Heart right ventricle (tissue), 16 donors: Measurements from ENCODE around the gene SLC8A2. TPM values are rescaled to one million over a fixed set of nuclear protein-coding genes. Genes with fewer than 3 reads are reported as not detected.
A peak's percentile ranks its signal among the peaks of the same experiment; 100 is the strongest.

Source experiments
- ATAC-seq, 8 donors: fragments of 200-7000 bp; cut with Tn5 transposase; one replicate each; pipeline ENCODE4 v1.9.1; 2020; ENCODE audit warnings: mild to moderate bottlenecking in 8 of 8, moderate library complexity in 8 of 8, moderate number of reproducible peaks in 1 of 8
- DNase-seq, 2 donors: peaks; one replicate each; pipeline ENCODE4 v3.0.0-alpha.2; 2020
- H3K27ac ChIP-seq, 10 donors: fragments of 200-600 bp; sonication (generic) in 2 of 10; one replicate each; pipeline versions ENCODE4 v1.5.0 to v1.8.0; 2020 to 2022; ENCODE audit warnings: mild to moderate bottlenecking in 3 of 10
- H3K27me3 ChIP-seq, 7 donors: fragments of 200-600 bp; one replicate each; pipeline ENCODE4 v1.8.0; 2021 to 2022; ENCODE audit warnings: mild to moderate bottlenecking in 2 of 7
- H3K36me3 ChIP-seq, 9 donors: fragments of 200-600 bp; sonication (generic) in 1 of 9; one replicate each; pipeline versions ENCODE4 v1.5.0 to v1.8.0; 2020 to 2022; ENCODE audit warnings: mild to moderate bottlenecking in 2 of 9
- H3K4me1 ChIP-seq, 9 donors: fragments of 200-600 bp; sonication (generic) in 1 of 9; one replicate each; pipeline versions ENCODE4 v1.5.0 to v1.8.0; 2020 to 2022; ENCODE audit warnings: mild to moderate bottlenecking in 4 of 9
- H3K4me3 ChIP-seq, 10 donors: fragments of 200-600 bp; sonication (generic) in 2 of 10; one replicate each; pipeline versions ENCODE4 v1.5.0 to v1.8.0; 2020 to 2022; ENCODE audit warnings: mild to moderate bottlenecking in 7 of 10, moderate library complexity in 2 of 10
- H3K9me3 ChIP-seq, 11 donors: fragments of 200-600 bp in 10 of 11; sonication (generic) in 2 of 11; one replicate each; pipeline versions ENCODE4 v1.5.0 to v1.8.0; 2013 to 2022; ENCODE audit warnings: mild to moderate bottlenecking in 2 of 11, control low read depth in 1 of 11, moderate library complexity in 1 of 11
- WGBS, 2 donors: extraction: QIAGEN DNeasy Blood & Tissue Kit; methylation state at CpG; one replicate each; pipeline ENCODE4 v1.1.7; 2013; ENCODE audit warnings: inconsistent platforms in 1 of 2; 5-methylcytosine and 5-hydroxymethylcytosine counted together
- intact Hi-C, 10 donors: fragments of 100-400 bp; cut with DNase I; formaldehyde crosslinking; loops; one replicate each; pipeline versions ENCODE4 v1.11.1 to v1.14.2; 2022
- polyA plus RNA-seq, 2 donors: library from polyadenylated mRNA; stranded (reverse); fragments of 200-250 nt; gene quantifications; one replicate each; pipeline ENCODE4 v1.2.3, GENCODE V29; 2013
- total RNA-seq, 10 donors: library from RNA; stranded (reverse); fragmentation: NEBNext Ultra II Directional in 3 of 10; extraction: Animal tissue kit (Norgen Biotek cat#: 25700) in 3 of 10; gene quantifications; one replicate each; pipeline versions ENCODE4 v1.2.1 to v1.2.4, GENCODE V29; 2021 to 2023
- TF ChIP-seq, protein P1 (sequence below), 9 donors: fragments of 200-600 bp; sonication (generic) in 2 of 9; IDR thresholded peaks; one replicate each; pipeline versions ENCODE4 v1.5.0 to v1.8.0; 2021 to 2022; ENCODE audit warnings: antibody characterized with exemption in 9 of 9, mild to moderate bottlenecking in 5 of 9, moderate library complexity in 1 of 9
- donor health status: Arrhythmogenic right ventricular cardiomyopathy.
- donor health status: ischemic (EF 13 %, LVEDD 7.1; RV severe dilation, severe dysfunction).
- donor health status: healthy with polysubstance abuse.
- donor health status: DM: no; HTN: yes; CAD: no.
- donor health status: DM: no; HTN: no; CAD: no.
- donor health status: ischemic (EF 25% LVEDD 6.9; RV normal size, moderate dysfunction).
- donor health status: ischemic (EF 25% LVEDD 5.7; RV mildly dilated, moderate dysfunction).
- donor health status: healthy.
- donor health status: DM: yes; HTN: yes; CAD: no.
- donor health status: Ischemic cardiomyopathy.
- donor health status: ischemic (EF 35%, LVEDD 5.7; RV mildly dilated, moderate dysfunction).
- donor health status: nonischemic (EF 11% LVEDD 7.7; RV severe dilation, severe dysfunction).
- donor health status: DM: yes; HTN: yes; CAD: no.
- donor health status: PGD.
- donor health status: ischemic (EF 29% LVEDD 5.4; RV normal size, mild dysfunction).
- donor health status: nonischemic (EF 23%, LVEDD 6.1; RV moderate dilation, normal function).

The SLC8A2 gene
- total and polyA plus RNA-seq, 12 donors = 0.03 to 0.64 (median 0.15) TPM; not detected in 3

- Histone ChIP-seq H3K9me3 (no peaks in the 10 kb centered on the region), H3K36me3 (no peaks in the 10 kb centered on the region), H3K4me3 (no peak overlapping the region), H3K27me3 (peaks cover 0 to 86% (median 65%) of the 10 kb centered on the region in 7 donors), H3K27ac (no peak overlapping the region), H3K4me1 (peaks cover 0 to 7% (median 0%) of the 10 kb centered on the region in 9 donors)
- intact Hi-C loops = loop anchor here in 7 of 10 donors (5.0 to 10.0 kb wide), 6 partner anchors 66 to 258 kb away; partner anchors contain the start of gene NAPA (in 3 of the 7)
- TF ChIP-seq, protein P1, sequence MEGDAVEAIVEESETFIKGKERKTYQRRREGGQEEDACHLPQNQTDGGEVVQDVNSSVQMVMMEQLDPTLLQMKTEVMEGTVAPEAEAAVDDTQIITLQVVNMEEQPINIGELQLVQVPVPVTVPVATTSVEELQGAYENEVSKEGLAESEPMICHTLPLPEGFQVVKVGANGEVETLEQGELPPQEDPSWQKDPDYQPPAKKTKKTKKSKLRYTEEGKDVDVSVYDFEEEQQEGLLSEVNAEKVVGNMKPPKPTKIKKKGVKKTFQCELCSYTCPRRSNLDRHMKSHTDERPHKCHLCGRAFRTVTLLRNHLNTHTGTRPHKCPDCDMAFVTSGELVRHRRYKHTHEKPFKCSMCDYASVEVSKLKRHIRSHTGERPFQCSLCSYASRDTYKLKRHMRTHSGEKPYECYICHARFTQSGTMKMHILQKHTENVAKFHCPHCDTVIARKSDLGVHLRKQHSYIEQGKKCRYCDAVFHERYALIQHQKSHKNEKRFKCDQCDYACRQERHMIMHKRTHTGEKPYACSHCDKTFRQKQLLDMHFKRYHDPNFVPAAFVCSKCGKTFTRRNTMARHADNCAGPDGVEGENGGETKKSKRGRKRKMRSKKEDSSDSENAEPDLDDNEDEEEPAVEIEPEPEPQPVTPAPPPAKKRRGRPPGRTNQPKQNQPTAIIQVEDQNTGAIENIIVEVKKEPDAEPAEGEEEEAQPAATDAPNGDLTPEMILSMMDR (IDR thresholded peaks at IDR 0.05) = no peak
- DNase-seq = no peak
- WGBS, 2 donors = 23 to 25% methylated on average over 5 of the region's 5 CpGs
- ATAC-seq = no peak
Observed at GRCh38 chr19:47438793-47439220, 32.9 kb downstream of the SLC8A2 start.

- no peak overlapping the region for H3K27ac ChIP-seq
- intact Hi-C loops = loop anchor here (2.0 to 10.0 kb wide), 10 partner anchors 67 to 269 kb away; partner anchors contain the start of gene NAPA (in 4 of the 10)
- 31 to 34% methylated on average over 12 of the region's 12 CpGs for WGBS, 2 donors
- DNase-seq (no peak), ATAC-seq (no peak)
- no peaks in the 10 kb centered on the region for H3K36me3 ChIP-seq
- TF ChIP-seq, protein P1 (IDR thresholded peaks at IDR 0.05) = no peak
- peaks cover 0 to 7% (median 0%) of the 10 kb centered on the region in 9 donors for H3K4me1 ChIP-seq
- no peaks in the 10 kb centered on the region for H3K9me3 ChIP-seq
- peaks cover 0 to 86% (median 64%) of the 10 kb centered on the region in 7 donors for H3K27me3 ChIP-seq
- H3K4me3 ChIP-seq = no peak overlapping the region
Observed at GRCh38 chr19:47437500-47437899, 34.2 kb downstream of the SLC8A2 start.

GRCh38 chr19:47436712-47437401 is 34.8 kb downstream of the SLC8A2 start:
- H3K4me1 ChIP-seq = peaks cover 0 to 7% (median 0%) of the 10 kb centered on the region in 9 donors
- ATAC-seq (peak; percentile 88 to 94 (median 92)), DNase-seq (peak; percentile 74 to 75)
- no peak overlapping the region for H3K4me3 ChIP-seq
- peaks cover 0 to 86% (median 64%) of the 10 kb centered on the region in 7 donors for H3K27me3 ChIP-seq
- intact Hi-C loops = loop anchor here (1.0 to 10.0 kb wide), 12 partner anchors 68 to 270 kb away; partner anchors contain the start of gene NAPA (in 5 of the 10)
- WGBS, 2 donors = 32 to 36% methylated on average over 17 of the region's 17 CpGs
- TF ChIP-seq, protein P1 (IDR thresholded peaks at IDR 0.05) = peak; percentile 83 to 93 (median 89)
- H3K9me3 ChIP-seq = no peaks in the 10 kb centered on the region
- no peak overlapping the region for H3K27ac ChIP-seq
- no peaks in the 10 kb centered on the region for H3K36me3 ChIP-seq

GRCh38 chr19:47435883-47436417 is 35.7 kb downstream of the SLC8A2 start:
- H3K4me1 ChIP-seq = peaks cover 0 to 7% (median 0%) of the 10 kb centered on the region in 9 donors
- H3K4me3 ChIP-seq = no peak overlapping the region
- no peaks in the 10 kb centered on the region for H3K9me3 ChIP-seq
- no peak overlapping the region for H3K27ac ChIP-seq
- 78% methylated on average over 6 of the region's 6 CpGs for WGBS, 2 donors
- ATAC-seq = no peak
- intact Hi-C loops = loop anchor here (1.0 to 10.0 kb wide), 12 partner anchors 69 to 271 kb away; partner anchors contain the start of gene NAPA (in 5 of the 10)
- TF ChIP-seq, protein P1 (IDR thresholded peaks at IDR 0.05) = no peak
- H3K36me3 ChIP-seq = no peaks in the 10 kb centered on the region
- no peak for DNase-seq
- H3K27me3 ChIP-seq = peaks cover 0 to 86% (median 64%) of the 10 kb centered on the region in 7 donors
